GM06990 (cell line): ENCODE data around the gene NRROS.

Experiments used
- DNase-seq: peaks from one replicate; pipeline ENCODE4 v3.0.0-alpha.2; 2011; ENCODE audit not compliant: insufficient read length; ENCODE audit errors: extremely low read depth
- H3K27me3 ChIP-seq: replicated peaks from 2 replicates; pipeline ENCODE4 v1.6.0; 2011; ENCODE audit warnings: low read length; ENCODE audit not compliant: control insufficient read depth, insufficient read depth
- H3K36me3 ChIP-seq: 2 replicates; pipeline ENCODE4 v1.5.1; 2011; ENCODE audit warnings: low read length; ENCODE audit not compliant: control insufficient read depth, insufficient read depth
- H3K4me3 ChIP-seq: replicated peaks from 2 replicates; pipeline ENCODE4 v1.5.1; 2011; ENCODE audit warnings: low read depth, mild to moderate bottlenecking, control low read depth, low read length
- TF ChIP-seq, protein P1 (sequence below): IDR thresholded peaks from 2 replicates; pipeline ENCODE4 v1.5.1; 2011; ENCODE audit warnings: low read length, control low read depth, mild to moderate bottlenecking, inconsistent platforms; ENCODE audit not compliant: insufficient read depth, poor library complexity, severe bottlenecking

Gene NRROS

DNA sequence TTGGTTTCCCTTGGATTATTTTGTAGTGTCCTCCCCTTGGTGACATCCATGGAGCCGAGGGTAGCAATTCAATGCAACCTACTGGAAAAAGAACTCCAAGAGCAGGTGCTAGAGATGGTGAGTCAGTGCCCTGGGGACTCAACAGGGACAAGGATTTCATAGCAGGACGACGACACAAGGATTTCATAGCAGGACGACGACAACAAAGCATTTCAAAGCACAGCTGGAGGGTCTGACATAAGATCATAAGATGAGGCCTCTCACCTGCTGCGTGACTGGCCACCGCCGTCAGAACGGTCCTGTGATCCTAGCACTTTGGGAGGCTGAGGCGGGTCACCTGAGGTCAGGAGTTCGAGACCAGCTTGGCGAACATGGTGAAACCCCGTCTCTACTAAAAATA lies 22.5 kb downstream of the NRROS start:
- H3K4me3 ChIP-seq, result no peak overlapping the region
- H3K36me3 ChIP-seq, result peaks cover 17% of the 10 kb centered on the region
- no peaks in the 10 kb centered on the region for H3K27me3 ChIP-seq
- DNase-seq, result no peak
- TF ChIP-seq, protein P1, sequence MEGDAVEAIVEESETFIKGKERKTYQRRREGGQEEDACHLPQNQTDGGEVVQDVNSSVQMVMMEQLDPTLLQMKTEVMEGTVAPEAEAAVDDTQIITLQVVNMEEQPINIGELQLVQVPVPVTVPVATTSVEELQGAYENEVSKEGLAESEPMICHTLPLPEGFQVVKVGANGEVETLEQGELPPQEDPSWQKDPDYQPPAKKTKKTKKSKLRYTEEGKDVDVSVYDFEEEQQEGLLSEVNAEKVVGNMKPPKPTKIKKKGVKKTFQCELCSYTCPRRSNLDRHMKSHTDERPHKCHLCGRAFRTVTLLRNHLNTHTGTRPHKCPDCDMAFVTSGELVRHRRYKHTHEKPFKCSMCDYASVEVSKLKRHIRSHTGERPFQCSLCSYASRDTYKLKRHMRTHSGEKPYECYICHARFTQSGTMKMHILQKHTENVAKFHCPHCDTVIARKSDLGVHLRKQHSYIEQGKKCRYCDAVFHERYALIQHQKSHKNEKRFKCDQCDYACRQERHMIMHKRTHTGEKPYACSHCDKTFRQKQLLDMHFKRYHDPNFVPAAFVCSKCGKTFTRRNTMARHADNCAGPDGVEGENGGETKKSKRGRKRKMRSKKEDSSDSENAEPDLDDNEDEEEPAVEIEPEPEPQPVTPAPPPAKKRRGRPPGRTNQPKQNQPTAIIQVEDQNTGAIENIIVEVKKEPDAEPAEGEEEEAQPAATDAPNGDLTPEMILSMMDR, result no peak

DNA sequence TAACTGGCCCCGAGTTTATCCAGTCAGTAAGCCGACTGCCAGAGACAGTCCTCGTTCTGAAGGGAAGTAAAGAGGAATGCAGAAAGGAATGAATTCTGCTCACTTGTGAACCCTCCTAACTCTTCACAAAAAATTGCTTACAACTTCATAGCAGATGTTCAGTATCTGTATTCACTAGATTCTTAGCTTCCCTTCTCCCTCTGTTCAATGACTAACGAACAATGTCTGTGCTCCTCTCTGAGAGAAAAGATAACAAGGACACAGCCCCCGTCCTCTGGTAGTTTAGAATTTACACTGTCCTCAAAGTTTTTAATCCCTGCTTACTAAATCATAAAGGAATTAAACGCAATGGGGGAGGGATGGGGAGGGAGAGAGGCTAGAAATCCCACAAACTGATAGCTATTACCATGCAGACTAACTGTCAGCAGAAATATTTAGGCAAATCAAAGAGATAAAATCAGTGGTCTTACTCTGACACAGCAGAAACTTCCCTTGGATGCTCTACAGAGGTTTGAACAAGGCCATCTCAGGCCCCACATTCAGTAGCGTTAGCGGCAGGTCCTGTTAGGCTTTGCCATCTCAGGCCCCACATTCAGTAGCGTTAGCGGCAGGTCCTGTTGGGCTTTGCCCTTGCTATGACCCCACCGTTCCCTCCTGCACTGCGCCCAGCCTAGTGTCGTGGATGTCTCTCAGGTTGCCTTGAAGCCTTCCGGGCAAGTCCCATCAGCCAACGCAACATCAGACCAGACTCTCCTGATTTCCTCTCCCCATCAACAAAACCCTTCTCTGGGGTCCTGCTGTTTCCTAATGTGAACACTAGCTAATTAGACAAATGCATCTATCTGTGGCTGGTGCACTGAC lies 23.4 kb downstream of the NRROS start:
- TF ChIP-seq, protein P1, result no peak
- peaks cover 15% of the 10 kb centered on the region for H3K36me3 ChIP-seq
- no peak for DNase-seq
- H3K27me3 ChIP-seq, result no peaks in the 10 kb centered on the region
- H3K4me3 ChIP-seq, result no peak overlapping the region

DNA sequence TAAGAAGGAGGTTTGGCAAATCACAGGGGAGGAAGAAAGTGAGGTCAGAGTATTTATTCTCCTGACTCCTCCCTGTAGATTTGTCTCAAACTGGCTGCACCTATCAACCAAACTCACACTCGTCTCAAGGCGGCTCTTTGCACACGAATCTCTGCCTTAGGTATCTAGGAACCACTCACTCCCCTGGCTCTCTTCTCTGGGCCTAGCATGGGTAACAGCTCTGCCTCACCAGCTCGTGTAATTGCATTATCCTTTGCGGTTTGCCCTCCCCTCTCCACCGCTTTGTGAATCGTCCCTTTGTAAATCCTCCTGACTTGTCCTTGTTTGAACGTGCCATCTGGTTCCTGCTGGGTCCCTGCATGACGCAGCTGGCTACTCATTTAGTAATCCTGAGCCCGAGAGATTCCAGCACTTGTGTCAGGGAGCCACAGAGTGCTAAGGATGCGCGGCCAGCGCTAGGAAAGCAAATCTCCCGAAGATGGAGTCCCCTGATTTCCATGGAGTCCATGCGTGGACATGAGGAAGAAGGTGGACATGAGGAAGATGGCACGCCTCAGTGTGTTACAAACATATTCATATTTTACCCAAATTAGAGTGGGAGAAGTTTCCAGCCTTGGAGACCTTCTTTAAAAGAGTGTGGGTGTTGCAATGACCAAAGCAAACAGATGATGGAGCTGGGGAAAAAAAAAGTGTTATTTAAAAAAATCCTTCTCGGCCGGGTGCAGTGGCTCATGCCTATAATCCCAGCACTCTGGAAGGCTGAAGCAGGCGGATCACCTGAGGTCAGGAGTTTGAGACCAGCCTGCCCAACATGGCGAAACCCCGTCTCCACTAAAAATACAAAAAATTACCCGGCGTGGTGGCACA lies 26.7 kb downstream of the NRROS start:
- DNase-seq, result no peak
- TF ChIP-seq, protein P1, result no peak
- H3K27me3 ChIP-seq, result no peaks in the 10 kb centered on the region
- H3K36me3 ChIP-seq, result peaks cover 4% of the 10 kb centered on the region
- H3K4me3 ChIP-seq, result no peak overlapping the region

DNA sequence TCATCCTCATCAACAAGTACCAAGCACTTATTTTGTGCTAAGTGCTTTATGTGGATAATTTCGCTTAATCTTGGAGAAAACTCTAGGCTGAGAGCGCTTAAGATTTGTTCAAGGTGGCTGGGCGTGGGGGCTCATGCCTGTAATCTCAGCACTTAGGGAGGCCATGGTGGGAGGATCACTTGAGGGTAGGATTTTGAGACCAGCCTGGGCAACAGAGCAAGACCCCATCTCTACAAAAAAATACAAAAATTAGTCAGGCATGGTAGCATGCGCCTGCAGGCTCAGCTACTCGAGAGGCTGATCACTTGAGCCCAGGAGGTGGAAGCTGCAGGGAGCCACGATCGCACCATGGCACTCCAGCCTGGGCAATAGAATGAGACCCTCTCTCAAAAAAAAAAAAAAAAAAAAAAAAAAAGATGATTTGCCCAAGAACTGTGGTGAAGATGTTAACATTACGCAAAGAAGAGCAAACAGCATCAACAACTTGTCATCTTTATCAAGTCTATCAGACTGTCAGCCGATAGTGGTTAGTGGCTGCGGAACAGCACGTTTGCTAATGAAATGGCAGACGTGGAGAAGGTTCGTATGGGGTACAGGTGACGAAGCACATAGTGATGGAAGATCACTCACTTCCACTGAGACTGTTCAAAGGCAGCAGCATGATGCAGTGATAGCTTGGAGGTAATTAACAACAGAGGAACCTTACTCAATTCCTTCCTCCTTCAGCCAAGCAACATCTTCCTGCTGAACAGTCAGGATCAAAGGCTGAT lies 27.7 kb downstream of the NRROS start:
- Histone ChIP-seq H3K27me3 (no peaks in the 10 kb centered on the region), H3K36me3 (no peaks in the 10 kb centered on the region; the same call in 1 of the 2 replicates), H3K4me3 (no peak overlapping the region)
- TF ChIP-seq, protein P1, result no peak
- no peak for DNase-seq

DNA sequence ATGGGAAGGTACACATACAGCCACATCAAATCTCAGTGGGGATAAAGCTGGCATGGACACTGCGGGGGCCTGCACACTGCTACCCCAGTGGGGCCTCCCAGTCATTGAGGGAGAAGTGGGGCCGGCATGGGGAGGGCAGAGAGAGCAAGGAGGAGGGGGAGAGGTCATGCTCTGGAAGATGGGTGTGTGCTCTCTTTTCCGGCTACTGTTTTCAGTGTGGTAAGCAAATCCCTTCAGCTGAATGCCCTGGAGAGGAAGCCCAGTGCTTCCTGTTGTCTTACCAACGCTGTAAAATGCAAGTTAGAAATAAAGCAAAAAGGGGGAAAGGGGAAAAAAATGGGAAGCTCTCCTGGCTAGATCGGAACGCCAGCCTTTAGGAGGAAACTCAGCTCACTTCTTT lies 30.8 kb downstream of the NRROS start:
- no peak for DNase-seq
- no peaks in the 10 kb centered on the region for H3K36me3 ChIP-seq
- TF ChIP-seq, protein P1, result no peak
- H3K27me3 ChIP-seq, result no peaks in the 10 kb centered on the region
- no peak overlapping the region for H3K4me3 ChIP-seq
